ENCODE results near the gene SLC38A9.

Gene SLC38A9

DNA sequence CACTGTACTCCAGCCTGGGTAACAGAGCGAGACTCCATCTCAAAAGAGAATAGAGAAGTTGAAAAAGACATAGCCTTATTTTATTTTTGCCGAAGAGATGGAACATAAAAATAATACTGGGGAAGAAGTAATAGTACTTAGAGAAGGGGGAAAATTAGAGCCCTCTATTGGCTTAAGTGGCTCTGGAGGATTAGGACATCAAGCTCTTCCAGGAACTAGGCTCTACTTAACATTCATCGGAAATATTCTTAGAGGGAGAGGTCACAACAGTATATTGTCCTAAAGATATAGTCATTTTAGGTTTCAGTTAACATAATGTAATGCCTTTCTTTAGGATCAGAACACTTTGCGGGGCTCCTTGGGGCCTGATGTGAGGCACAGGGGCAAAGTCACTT is 91.4 kb downstream of the SLC38A9 start:
- no peak overlapping the region for H3K4me3 ChIP-seq (ENCODE audit: low read depth, low read length)
- TF ChIP-seq, protein P1, sequence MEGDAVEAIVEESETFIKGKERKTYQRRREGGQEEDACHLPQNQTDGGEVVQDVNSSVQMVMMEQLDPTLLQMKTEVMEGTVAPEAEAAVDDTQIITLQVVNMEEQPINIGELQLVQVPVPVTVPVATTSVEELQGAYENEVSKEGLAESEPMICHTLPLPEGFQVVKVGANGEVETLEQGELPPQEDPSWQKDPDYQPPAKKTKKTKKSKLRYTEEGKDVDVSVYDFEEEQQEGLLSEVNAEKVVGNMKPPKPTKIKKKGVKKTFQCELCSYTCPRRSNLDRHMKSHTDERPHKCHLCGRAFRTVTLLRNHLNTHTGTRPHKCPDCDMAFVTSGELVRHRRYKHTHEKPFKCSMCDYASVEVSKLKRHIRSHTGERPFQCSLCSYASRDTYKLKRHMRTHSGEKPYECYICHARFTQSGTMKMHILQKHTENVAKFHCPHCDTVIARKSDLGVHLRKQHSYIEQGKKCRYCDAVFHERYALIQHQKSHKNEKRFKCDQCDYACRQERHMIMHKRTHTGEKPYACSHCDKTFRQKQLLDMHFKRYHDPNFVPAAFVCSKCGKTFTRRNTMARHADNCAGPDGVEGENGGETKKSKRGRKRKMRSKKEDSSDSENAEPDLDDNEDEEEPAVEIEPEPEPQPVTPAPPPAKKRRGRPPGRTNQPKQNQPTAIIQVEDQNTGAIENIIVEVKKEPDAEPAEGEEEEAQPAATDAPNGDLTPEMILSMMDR (IDR thresholded peaks at IDR 0.05; ENCODE audit: low read depth, low read length, missing control alignments) = no peak
- DNase-seq (ENCODE audit: low read depth) = no peak

DNA sequence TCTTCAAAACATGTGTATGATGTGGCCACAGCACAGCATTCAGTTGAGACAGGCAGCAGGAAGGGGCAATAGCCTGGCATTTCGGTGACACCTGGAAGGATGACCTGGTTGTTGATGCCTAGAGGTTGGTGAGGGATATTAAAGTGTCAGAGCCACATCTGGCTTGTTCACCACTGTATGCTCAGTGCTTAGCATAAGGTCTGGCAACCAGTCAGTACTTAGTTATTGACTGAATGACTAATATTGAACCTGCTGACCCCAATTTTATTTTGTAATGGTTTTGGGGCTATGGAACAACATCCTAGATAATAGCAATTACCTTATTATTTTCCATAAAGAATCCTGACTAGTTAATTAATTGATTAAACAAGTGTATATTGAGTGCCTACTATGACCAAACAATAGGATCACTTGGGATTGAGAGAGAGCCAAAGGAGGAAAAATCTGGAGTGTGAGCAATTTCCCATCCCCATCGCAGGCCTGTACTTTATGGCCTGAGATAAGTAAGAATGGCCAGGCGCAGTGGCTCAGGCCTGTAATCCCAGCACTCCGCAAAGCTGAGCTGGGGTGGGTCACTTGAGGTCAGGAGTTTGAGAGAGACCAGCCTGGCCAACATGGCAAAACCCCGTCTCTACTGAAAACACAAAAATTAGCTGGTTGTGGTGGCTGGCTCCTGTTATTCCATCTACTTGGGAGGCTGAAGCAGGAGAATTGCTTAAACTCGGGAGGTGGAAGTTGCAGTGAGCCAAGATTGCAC is 91.9 kb downstream of the SLC38A9 start:
- DNase-seq (ENCODE audit: low read depth) = no peak
- H3K4me3 ChIP-seq (ENCODE audit: low read depth, low read length) = no peak overlapping the region
- TF ChIP-seq, protein P1 (IDR thresholded peaks at IDR 0.05; ENCODE audit: low read depth, low read length, missing control alignments) = no peak

DNA sequence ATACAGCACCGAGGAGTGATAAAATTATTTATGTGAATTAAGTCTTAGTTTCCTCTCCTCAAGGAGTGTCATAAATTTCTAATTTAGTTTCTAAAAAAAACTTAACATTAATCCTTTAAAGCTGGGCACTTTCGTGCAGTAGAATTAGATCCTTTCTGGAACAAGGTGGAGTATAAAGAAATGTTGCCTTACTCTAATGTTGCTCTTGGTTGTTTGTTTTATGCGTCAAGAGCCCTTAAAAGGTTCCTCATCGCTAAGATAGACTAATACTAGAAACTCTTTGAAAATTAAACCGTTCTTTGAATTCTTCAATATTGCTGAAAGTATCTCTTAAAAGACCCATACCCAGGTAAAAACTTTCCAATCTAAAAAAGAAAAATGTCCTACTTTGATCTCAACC is 93.8 kb downstream of the SLC38A9 start:
- TF ChIP-seq, protein P1 (IDR thresholded peaks at IDR 0.05; ENCODE audit: low read depth, low read length, missing control alignments) = no peak
- DNase-seq (ENCODE audit: low read depth) = no peak
- H3K4me3 ChIP-seq (ENCODE audit: low read depth, low read length) = no peak overlapping the region

DNA sequence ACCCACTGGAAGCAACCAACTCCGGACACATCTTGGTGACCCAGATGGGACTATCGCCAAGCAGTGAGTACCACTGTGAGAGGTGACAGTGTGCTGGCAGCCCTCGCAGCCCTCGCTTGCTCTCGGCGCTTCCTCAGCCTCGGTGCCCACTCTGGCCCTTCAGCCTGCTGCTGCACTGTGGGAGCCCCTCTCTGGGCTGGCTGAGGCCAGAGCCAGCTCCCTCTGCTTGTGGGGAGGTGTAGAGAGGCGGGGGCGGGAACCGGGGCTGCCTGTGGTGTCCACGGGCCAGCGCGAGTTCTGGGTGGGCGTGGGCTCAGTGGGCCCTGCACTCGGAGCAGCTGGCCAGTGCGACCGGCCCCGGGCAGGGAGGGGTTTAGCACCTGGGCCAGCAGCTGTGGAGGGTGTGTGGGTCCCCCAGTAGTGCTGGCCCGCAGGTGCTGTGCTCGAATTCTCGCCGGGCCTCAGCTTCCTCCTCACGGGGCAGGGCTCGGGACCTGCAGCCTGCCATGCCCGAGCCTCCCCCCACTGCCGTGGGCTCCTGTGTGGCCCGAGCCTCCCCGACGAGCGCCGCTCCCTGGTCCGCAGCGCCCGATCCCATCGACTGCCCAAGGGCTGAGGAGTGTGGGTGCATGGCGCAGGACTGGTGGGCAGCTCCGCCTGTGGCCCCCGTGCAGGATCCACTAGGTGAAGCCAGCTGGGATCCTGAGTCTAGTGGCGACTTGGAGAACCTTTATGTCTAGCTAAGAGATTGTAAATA is 98.8 kb downstream of the SLC38A9 start:
- no peak overlapping the region for H3K4me3 ChIP-seq (ENCODE audit: low read depth, low read length)
- DNase-seq (ENCODE audit: low read depth) = no peak
- TF ChIP-seq, protein P1 (IDR thresholded peaks at IDR 0.05; ENCODE audit: low read depth, low read length, missing control alignments) = no peak

DNA sequence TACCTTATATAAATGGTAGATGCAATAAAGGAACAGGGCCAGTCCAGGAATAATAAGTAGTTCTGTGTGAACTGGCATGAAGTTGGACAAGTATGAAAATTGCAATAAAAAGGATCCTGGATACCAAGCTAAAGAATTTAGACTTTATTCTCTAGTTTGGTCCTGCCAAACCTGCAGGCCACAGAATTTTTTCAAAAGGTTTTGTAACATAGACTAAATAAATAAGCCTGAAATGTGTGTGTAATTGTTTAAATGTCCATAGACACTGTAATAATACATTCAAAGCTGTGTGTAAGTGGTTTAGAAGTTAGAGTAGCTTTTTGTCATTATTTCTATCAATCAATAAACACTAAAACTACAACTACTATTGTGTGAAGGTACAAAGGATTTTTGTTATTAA is 101.6 kb downstream of the SLC38A9 start:
- TF ChIP-seq, protein P1 (IDR thresholded peaks at IDR 0.05; ENCODE audit: low read depth, low read length, missing control alignments) = no peak

DNA sequence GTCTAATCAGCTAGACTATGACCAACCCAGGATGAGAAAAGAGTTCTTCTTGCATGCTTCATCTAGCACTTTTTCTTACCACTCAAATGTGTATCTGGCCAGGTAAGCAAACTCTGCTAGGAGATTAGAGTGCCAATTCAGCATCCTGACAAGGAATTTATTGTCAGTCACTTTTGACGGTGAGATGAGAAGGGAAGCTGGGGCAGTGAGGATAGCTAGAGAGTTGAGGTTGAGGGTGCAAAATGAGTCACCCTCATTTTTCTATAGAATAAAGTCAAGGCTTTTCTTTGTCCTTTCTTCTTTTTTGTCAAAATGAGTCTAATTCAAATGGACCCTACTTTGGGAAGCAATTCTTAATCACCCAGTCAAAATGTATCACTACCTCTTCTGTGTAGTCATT is 102.7 kb downstream of the SLC38A9 start:
- DNase-seq (ENCODE audit: low read depth) = no peak
- TF ChIP-seq, protein P1 (IDR thresholded peaks at IDR 0.05; ENCODE audit: low read depth, low read length, missing control alignments) = no peak
- no peak overlapping the region for H3K4me3 ChIP-seq (ENCODE audit: low read depth, low read length)

More for the DNA sequence above, 101.6 kb downstream of the SLC38A9 start:
- H3K4me3 ChIP-seq (ENCODE audit: low read depth, low read length) = no peak overlapping the region
- DNase-seq (ENCODE audit: low read depth) = no peak
